NK-92 treated with Interleukin-12 subunit alpha and Interleukin-12 subunit beta, amount 100 ng/mL, for 24 hours (cell line): ENCODE measurements around the gene APOL6.
"Not testable (repeated sequence)": the region's sequence is repeated elsewhere in the genome, so short reads cannot be mapped to it uniquely, and the experiment has no call there.

Source experiments
- DNase-seq: peaks from one replicate; lab custom pipeline; 2025; lab: John Stamatoyannopoulos, UW

Gene APOL6

GRCh38 chr22:35618427-35619223, 29.6 kb upstream of the APOL6 start:
- DNase-seq: no peak

GRCh38 chr22:35619336-35620094, 28.7 kb upstream of the APOL6 start:
- DNase-seq: no peak

- no peak for DNase-seq
Measured at GRCh38 chr22:35620624-35621251, 27.5 kb upstream of the APOL6 start.

GRCh38 chr22:35621451-35621850, 26.8 kb upstream of the APOL6 start:
- DNase-seq: no peak

GRCh38 chr22:35622191-35622913, 25.9 kb upstream of the APOL6 start:
- DNase-seq: no peak

- DNase-seq: not testable (repeated sequence)
Measured at GRCh38 chr22:35623885-35624284, 24.4 kb upstream of the APOL6 start.

- DNase-seq: no peak
Measured at GRCh38 chr22:35624547-35624946, 23.7 kb upstream of the APOL6 start.

- no peak for DNase-seq
Measured at GRCh38 chr22:35625763-35626432, 22.3 kb upstream of the APOL6 start.

GRCh38 chr22:35627267-35628041, 20.8 kb upstream of the APOL6 start:
- peak; percentile 22 for DNase-seq

GRCh38 chr22:35628732-35629131, 19.5 kb upstream of the APOL6 start:
- no peak for DNase-seq

GRCh38 chr22:35629406-35630216, 18.6 kb upstream of the APOL6 start:
- peak; percentile 52 for DNase-seq

- DNase-seq: no peak
Measured at GRCh38 chr22:35630387-35630793, 17.9 kb upstream of the APOL6 start.

GRCh38 chr22:35630891-35631290, 17.4 kb upstream of the APOL6 start:
- no peak for DNase-seq

GRCh38 chr22:35631597-35631996, 16.6 kb upstream of the APOL6 start:
- DNase-seq: peak; percentile 15

GRCh38 chr22:35632935-35633334, 15.3 kb upstream of the APOL6 start:
- no peak for DNase-seq

GRCh38 chr22:35633520-35633919, 14.7 kb upstream of the APOL6 start:
- no peak for DNase-seq

- DNase-seq: no peak
Measured at GRCh38 chr22:35634015-35634414, 14.2 kb upstream of the APOL6 start.

- no peak for DNase-seq
Measured at GRCh38 chr22:35634943-35635540, 13.2 kb upstream of the APOL6 start.

- DNase-seq: no peak
Measured at GRCh38 chr22:35637254-35637653, 11.0 kb upstream of the APOL6 start.

- no peak for DNase-seq
Measured at GRCh38 chr22:35638001-35638400, 10.2 kb upstream of the APOL6 start.
